Activated effector memory CD4-positive, alpha-beta T cell treated with Interleukin-2 at 50 U/mL for 16 hours (primary cell): ENCODE results near the gene EVX2.

Experiments used
- DNase-seq: peaks from one replicate; pipeline ENCODE4 v3.0.0-alpha.2; 2020

Gene EVX2

DNA sequence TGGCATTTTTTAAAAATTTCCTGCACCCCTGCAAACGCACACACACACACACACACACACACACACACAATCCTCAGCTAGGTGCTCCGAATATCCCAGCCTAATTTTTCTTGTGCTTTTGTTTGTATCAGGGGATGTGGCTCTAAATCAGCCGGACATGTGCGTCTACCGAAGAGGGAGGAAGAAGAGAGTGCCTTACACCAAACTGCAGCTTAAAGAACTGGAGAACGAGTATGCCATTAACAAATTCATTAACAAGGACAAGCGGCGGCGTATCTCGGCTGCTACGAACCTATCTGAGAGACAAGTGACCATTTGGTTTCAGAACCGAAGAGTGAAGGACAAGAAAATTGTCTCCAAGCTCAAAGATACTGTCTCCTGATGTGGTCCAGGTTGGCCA is 10.6 kb upstream of the EVX2 start:
- no peak for DNase-seq

GRCh38 chr2:176093898-176094249 is 10.1 kb upstream of the EVX2 start:
- no peak for DNase-seq

DNA sequence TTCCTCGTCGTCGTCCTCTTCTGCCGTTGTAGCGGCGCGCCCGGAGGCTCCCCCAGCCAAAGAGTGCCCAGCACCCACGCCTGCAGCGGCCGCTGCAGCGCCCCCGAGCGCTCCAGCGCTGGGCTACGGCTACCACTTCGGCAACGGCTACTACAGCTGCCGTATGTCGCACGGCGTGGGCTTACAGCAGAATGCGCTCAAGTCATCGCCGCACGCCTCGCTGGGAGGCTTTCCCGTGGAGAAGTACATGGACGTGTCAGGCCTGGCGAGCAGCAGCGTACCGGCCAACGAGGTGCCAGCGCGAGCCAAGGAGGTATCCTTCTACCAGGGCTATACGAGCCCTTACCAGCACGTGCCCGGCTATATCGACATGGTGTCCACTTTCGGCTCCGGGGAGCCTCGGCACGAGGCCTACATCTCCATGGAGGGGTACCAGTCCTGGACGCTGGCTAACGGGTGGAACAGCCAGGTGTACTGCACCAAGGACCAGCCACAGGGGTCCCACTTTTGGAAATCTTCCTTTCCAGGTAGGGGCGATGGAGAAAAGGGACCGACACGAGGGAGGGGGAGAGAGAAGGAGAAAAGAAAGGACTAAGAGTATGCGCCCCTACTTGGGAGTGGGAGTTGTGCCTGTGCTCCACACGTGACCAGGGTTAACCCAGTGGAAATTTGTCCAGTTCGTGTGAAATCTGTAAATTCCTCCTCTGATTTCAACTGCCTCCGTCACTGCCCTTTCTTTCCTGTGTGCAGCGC is 9.6 kb upstream of the EVX2 start:
- no peak for DNase-seq

- DNase-seq = no peak
These were observed 8.7 kb upstream of the EVX2 start, which contains the start of gene HOXD13 for GRCh38 chr2:176092270-176093144. TSS of gene HOXD13 (plus strand) at chr2:176092721. CDS start at chr2:176092891, 170 bp downstream.

GRCh38 chr2:176091329-176092258 is 7.8 kb upstream of the EVX2 start:
- no peak for DNase-seq

DNA sequence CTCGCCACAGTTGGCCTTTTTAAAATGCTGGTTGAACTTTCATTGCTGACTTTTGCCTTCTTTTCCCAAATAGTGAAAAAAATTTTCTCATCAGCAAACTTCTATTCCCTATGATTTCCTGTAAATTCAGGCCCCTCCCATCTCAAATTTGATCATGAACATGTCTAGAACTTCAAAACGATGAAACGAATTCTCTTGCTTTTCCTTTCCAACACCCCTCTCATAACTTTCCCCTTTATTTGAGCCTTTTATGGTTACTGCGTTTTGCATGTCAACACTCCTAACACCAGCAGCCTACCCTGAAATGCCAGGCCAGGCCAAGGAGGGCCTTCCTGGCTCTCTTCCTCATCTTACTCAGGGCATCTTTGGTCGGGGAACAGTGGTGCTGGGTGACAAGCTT is 7.1 kb upstream of the EVX2 start:
- DNase-seq = no peak

- no peak for DNase-seq
These were observed 6.2 kb upstream of the EVX2 start for GRCh38 chr2:176089843-176090395.

DNA sequence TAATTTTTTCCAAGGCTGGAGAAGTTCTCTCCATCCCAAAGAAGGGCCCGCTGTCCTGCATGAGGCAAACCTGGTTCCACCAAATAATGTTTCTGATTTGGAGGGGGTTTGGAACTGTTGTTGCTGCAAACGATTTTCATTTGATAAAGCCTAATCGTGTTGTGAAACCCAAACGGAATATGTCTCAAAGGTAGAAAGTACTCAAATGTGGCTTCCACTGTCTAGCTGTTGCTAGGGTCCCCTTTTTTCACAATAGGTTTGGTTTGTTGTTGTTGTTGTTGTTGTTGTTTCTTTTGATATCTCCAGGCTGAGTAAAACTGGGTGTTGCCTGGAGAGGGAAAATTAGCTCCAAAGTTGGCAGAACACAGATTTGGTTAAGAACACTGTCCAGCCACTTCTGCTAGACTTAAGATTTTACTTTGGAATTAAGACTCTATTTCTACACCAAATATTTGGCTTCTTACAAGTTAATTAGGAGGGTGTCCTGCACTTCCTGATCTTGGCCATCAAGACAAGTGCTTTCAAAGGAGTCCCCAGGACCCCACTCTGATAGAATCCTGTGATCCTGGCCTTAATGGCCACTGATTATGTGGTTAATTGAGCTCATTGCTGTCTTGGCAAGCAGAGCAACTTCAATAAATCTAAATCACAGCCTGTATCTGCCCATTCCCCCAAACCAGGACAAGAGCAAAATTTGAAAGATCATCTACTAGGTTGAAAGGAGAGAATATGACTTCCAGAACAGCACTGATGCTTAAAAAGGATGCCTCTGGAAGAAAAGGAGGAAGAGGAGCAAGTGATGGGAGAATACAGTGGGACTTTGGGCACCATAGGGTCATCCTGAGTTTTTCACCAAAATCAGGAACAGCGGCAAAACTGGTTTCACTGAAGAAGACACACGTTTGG is 5.4 kb upstream of the EVX2 start:
- no peak for DNase-seq

DNA sequence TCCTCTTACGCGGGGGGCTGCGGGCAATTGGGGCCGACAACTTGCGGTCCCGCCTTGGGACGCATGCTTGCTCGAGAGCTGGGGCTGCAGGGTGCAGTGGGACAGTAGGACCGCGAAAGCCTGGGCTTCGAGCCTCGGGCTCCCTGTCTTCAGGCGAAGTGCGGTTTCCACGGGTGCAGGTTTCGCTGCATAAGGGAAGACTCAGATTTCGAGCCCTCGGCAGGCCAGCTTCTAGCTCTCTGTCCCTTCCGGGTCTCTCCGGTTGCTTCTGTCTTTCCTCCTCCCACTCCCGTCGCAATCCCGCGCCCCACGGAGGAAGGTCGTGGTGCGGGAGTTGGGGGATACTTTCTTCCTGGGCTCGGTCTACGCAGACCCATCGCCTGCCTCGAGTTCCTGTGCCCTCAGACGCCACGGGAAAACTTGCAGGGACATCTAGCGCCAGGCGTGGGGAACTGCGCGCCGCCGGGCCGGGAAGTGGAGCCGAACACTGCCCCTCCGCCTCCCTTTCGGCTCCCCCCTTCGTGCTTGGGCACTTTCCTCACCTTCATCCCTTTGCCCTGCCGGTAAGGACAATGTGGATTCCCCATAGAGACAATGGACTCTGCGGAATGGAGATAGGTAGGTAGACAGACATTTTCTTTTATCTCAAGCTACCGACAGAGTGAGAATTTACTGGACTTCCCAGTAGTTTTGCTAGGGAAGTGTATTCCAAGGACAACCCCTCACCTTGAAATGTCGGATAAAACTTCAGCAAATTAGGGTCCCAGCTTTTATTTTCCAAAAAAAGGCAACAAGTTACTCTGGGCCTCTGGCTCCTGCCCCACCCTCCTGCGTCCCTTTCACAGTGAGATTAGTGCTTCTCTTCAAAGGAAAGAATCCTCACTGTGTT is 4.5 kb upstream of the EVX2 start:
- DNase-seq = no peak

GRCh38 chr2:176087330-176088047 is 3.7 kb upstream of the EVX2 start:
- no peak for DNase-seq

DNA sequence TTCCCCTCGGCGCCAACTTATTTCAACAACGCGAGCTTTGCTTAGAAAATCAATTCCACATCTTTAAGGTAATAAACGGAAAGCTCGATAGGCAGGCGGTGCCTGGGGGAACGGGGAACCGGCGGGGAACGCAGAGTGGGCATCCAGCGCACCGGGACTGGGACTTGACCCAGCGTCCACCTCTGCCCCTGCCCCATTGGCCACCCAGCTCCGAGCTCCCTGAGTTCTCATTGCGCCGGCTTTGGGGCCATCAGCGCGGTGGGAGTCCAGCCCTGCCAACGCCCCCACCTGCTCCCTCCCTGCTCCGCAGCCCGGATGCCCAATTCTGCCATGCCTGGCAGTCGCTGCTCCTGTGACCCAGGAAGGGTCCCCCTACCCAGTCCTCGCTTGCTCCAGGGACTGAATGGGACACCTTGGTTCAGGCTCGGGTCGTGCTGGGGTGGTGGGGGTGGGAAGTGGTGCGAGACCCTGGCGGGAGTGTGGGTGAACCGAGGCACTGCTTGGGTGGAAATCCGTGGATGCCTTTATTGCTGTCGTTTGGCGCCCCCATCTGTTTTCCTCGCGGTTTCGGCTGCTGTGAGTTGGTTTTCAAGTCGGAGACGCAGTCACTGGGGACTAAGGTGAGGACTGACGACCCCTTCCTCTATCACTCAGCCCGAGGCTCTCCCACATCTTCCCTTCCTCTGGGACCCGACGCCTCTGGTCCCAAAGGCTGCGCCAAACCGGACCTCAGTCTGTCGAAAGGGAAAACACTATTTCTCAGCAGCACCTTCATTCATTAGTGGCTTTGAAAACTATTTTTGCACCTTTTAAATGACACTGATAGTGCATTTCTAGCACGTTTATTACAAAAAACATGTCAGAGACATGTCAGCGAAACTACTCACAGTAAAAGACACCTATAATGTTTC is 2.4 kb upstream of the EVX2 start:
- no peak for DNase-seq

- DNase-seq = no peak
These were observed 1.5 kb upstream of the EVX2 start for GRCh38 chr2:176085120-176085788.

- DNase-seq = no peak
These were observed 903 bp upstream of the EVX2 start for GRCh38 chr2:176084611-176085119.

DNA sequence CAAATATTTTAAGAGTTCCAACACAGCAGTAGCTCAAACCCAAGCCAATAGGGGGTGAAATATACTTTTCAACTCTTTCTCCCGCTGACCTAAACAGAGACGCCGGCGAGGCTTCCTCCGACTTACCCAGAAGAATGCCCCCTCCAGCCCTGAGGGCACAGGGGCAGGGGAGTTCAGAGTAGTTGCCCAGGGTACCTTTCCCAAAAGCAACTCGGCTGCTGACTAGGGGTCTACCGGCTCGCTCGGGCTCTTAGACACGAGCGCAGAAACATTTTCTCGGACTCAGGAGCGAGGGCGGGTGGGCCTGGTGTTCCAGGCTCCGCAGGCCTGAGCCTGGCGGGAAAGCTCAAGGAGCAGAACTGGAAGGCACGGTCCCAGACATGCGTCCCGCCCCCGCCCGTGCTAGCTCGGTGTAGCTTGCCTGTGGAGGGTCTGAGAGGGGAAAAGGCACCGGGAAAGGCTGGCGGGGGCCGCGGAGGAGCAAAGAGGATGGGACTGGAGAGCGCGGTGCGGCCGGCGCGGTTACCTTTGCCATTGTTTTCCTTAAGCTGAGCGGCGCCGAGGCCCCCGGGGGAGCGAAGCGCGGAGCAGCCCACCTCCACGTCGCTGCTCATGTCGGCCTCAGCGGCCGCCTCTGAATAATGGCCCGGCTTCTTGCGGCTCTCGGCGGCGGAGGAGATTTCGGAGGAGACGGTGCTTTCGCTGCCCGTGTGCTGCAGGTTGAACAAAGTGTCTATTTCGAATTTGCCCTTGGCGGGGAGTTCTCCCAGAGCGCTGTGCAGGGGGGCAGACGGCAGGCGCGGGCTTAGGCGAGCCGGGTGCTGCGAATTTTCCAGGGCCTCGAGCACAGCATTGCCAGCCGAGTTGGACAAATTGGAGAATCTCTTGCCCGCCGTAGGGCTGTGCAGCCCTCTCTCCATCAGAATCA is 674 bp downstream of the EVX2 start:
- DNase-seq = no peak

- no peak for DNase-seq
These were observed 1.3 kb downstream of the EVX2 start for GRCh38 chr2:176082525-176082823.

GRCh38 chr2:176081837-176082524 is 1.8 kb downstream of the EVX2 start:
- DNase-seq = no peak
